ENCODE results near the gene SGK1. TPM values are rescaled to one million over a fixed set of nuclear protein-coding genes. Genes with fewer than 3 reads are reported as not detected.

Gene SGK1
- total and polyA plus RNA-seq, 2 donors (not counting 1 experiment from before 2014, with no cell fraction given), result 37.3 to 57.8 TPM

GRCh38 chr6:134190883-134191282 lies 127.0 kb downstream of the SGK1 start:
- Mint-ChIP-seq H3K4me3 (no peak overlapping the region), H3K27me3 (no peaks in the 10 kb centered on the region), H3K4me1 (peaks cover 6% of the 10 kb centered on the region), H3K9me3 (ENCODE audit: insufficient read depth) (no peaks in the 10 kb centered on the region), H3K27ac (no peak overlapping the region)
- Histone ChIP-seq H4K20me1 (ENCODE audit: control insufficient read depth, insufficient read depth, low read length, poor library complexity, severe bottlenecking) (no peaks in the 10 kb centered on the region), H3K9ac (ENCODE audit: low read length) (no peak overlapping the region), H3K27ac (ENCODE audit: low read length in 2 of 2) (no peak overlapping the region), H3K4me3 (ENCODE audit: control extremely low read depth in 1 of 5, extremely low read depth in 1 of 5, insufficient read depth in 1 of 5, low read depth in 2 of 5, low read length in 4 of 5) (no peak overlapping the region), H3K9me3 (ENCODE audit: control extremely low read depth in 1 of 3, control insufficient read depth in 2 of 3, insufficient read depth in 1 of 3, low read length in 2 of 3) (no peaks in the 10 kb centered on the region), H3K79me2 (ENCODE audit: control insufficient read depth, insufficient read depth, low read length) (no peaks in the 10 kb centered on the region), H3K36me3 (replicated peaks in 1 of 2; ENCODE audit: control extremely low read depth in 1 of 2, control insufficient read depth in 1 of 2, extremely low read depth in 1 of 2, insufficient read depth in 2 of 2, low read length in 1 of 2) (no peaks in the 10 kb centered on the region), H3K4me2 (replicated peaks; ENCODE audit: low read depth, low read length, poor library complexity, severe bottlenecking) (no peak overlapping the region), H2AFZ (ENCODE audit: insufficient read depth, low read depth, low read length, poor library complexity, severe bottlenecking) (peak overlapping the region; percentile 0), H3K4me1 (ENCODE audit: control insufficient read depth in 2 of 2, insufficient read depth in 2 of 2, low read length in 2 of 2) (peaks cover 4 to 6% of the 10 kb centered on the region in 2 donors), H3K27me3 (replicated peaks in 1 of 4; ENCODE audit: control extremely low read depth in 1 of 4, control insufficient read depth in 3 of 4, insufficient read depth in 4 of 4, low read length in 3 of 4) (no peaks in the 10 kb centered on the region)
- ChIA-PET POLR2A (no interaction called here), CTCF (no interaction called here)
- 95% methylated on average over 3 of the region's 3 CpGs for WGBS (ENCODE audit: insufficient coverage)
- DNase-seq (no peak), ATAC-seq (ENCODE audit: low read depth) (no peak)
- intact Hi-C loops (cut with micrococcal nuclease), result no loop called here
- TF ChIP-seq EZH2 (IDR thresholded peaks at IDR 0.05; ENCODE audit: borderline replicate concordance, insufficient read depth, low read depth, low read length, poor library complexity, severe bottlenecking), result no peak
- TF ChIP-seq CTCF (IDR thresholded peaks at IDR 0.05), result no peak

- CTCF ChIA-PET, result interaction anchor here (1.0 to 1.5 kb wide), 2 partner anchors 10 to 176 kb away, joined by 3 read pairs; no protein-coding TSS in a partner anchor
Measured at GRCh38 chr6:134187751-134188150, 130.2 kb downstream of the SGK1 start.

More at GRCh38 chr6:134187751-134188150, 130.2 kb downstream of the SGK1 start:
- no peak for DNase-seq
- Histone ChIP-seq H3K9ac (ENCODE audit: low read length) (no peak overlapping the region), H3K4me2 (replicated peaks; ENCODE audit: low read depth, low read length, poor library complexity, severe bottlenecking) (no peak overlapping the region), H3K4me1 (ENCODE audit: control insufficient read depth in 2 of 2, insufficient read depth in 2 of 2, low read length in 2 of 2) (peaks cover 4 to 8% of the 10 kb centered on the region in 2 donors), H3K79me2 (ENCODE audit: control insufficient read depth, insufficient read depth, low read length) (no peaks in the 10 kb centered on the region), H3K9me3 (ENCODE audit: control extremely low read depth in 1 of 3, control insufficient read depth in 2 of 3, insufficient read depth in 1 of 3, low read length in 2 of 3) (peaks cover 0 to 3% (median 0%) of the 10 kb centered on the region in 3 donors), H3K27ac (ENCODE audit: low read length in 2 of 2) (no peak overlapping the region), H4K20me1 (ENCODE audit: control insufficient read depth, insufficient read depth, low read length, poor library complexity, severe bottlenecking) (no peaks in the 10 kb centered on the region), H3K36me3 (replicated peaks in 1 of 2; ENCODE audit: control extremely low read depth in 1 of 2, control insufficient read depth in 1 of 2, extremely low read depth in 1 of 2, insufficient read depth in 2 of 2, low read length in 1 of 2) (no peaks in the 10 kb centered on the region), H3K4me3 (ENCODE audit: control extremely low read depth in 1 of 5, extremely low read depth in 1 of 5, insufficient read depth in 1 of 5, low read depth in 2 of 5, low read length in 4 of 5) (no peak overlapping the region), H3K27me3 (replicated peaks in 1 of 4; ENCODE audit: control extremely low read depth in 1 of 4, control insufficient read depth in 3 of 4, insufficient read depth in 4 of 4, low read length in 3 of 4) (no peaks in the 10 kb centered on the region), H2AFZ (ENCODE audit: insufficient read depth, low read depth, low read length, poor library complexity, severe bottlenecking) (no peak overlapping the region)
- ATAC-seq (ENCODE audit: low read depth), result no peak
- TF ChIP-seq CTCF (IDR thresholded peaks at IDR 0.05), result no peak
- Mint-ChIP-seq H3K27me3 (no peaks in the 10 kb centered on the region), H3K4me3 (no peak overlapping the region), H3K27ac (no peak overlapping the region), H3K9me3 (ENCODE audit: insufficient read depth) (no peaks in the 10 kb centered on the region), H3K4me1 (peaks cover 6% of the 10 kb centered on the region)
- 85% methylated on average over 2 of the region's 3 CpGs for WGBS (ENCODE audit: insufficient coverage)
- intact Hi-C loops (cut with micrococcal nuclease), result no loop called here
- POLR2A ChIA-PET, result no interaction called here
